CD4-positive, alpha-beta T cell treated with Interleukin-17A for 4 hours (primary cell): ENCODE data around the gene EFCAB6.

ENCODE experiments used
- DNase-seq: peaks from one replicate; pipeline ENCODE4 v3.0.0-alpha.2; 2020; ENCODE audit warnings: mixed read lengths

Gene EFCAB6

DNA sequence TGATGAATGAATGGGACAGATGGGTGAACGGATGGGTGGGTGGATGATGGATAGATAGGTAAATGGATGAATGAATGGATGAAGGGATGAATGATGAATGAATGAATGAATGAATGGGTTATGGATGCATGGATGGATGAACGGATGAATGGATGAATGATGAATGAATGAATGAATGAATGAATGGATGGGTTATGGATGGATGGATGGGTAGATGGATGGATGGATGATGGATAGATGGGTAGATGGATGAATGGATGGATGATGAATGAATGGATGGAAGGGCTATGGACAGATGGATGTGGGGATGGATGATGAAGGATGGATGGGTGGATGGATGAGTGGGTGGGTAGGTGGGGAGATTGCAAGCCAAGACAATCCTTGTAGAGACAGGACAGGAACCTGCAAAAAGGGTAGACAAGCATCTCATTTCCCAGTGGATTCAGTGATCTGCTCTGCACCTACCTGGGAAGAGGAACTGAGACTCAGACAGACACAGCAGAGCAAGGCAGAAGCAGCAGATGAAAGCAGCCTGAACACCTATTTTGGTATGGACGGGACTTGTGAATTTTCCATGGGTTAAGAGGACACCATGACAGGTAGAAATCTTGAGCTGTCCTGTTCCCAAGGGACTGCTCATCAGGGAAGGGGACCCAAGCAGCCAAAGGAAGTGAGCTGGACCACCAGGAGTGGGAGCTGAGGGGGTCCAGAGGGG, 68.0 kb downstream of the EFCAB6 start:
- DNase-seq, result no peak

- DNase-seq, result no peak
Observed at GRCh38 chr22:43743131-43743530, 69.0 kb downstream of the EFCAB6 start.

DNA sequence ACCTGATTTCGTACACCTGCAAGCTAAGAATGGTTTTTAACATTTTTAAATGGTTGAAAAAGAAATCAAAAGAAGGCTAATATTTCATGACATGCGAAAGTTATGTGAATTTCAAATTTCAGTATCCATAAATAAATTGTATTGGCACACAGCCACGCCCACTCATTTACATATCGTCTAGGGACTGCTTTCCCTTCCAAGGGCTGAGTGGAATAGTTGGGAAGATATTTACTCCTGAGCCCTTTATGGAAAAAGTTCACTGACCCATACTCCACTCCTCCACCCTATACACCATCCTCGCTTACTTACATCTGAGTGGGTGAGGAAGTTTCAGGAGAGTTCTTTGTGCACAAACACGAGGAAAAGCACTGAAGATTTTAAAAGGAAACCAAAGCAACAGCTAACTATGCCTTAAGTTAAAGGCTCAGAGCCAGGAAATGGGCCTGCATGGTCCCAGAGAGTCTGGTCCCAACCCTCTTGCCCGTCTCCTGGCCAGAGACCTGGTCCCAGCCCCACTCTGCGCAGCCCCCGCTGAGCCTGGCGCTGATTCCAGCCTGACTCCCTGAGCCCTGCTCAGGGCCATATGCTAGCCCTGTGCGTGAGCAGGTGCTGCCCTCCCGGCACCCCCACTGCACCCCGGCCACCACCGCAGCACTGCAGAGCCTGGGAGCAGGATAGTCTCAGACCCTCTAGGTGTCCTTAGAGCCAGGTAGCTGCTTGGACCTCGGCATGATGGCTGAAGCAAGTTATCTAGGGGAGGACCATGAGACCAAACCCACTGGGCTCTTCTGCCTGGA, 69.8 kb downstream of the EFCAB6 start:
- DNase-seq, result no peak

DNA sequence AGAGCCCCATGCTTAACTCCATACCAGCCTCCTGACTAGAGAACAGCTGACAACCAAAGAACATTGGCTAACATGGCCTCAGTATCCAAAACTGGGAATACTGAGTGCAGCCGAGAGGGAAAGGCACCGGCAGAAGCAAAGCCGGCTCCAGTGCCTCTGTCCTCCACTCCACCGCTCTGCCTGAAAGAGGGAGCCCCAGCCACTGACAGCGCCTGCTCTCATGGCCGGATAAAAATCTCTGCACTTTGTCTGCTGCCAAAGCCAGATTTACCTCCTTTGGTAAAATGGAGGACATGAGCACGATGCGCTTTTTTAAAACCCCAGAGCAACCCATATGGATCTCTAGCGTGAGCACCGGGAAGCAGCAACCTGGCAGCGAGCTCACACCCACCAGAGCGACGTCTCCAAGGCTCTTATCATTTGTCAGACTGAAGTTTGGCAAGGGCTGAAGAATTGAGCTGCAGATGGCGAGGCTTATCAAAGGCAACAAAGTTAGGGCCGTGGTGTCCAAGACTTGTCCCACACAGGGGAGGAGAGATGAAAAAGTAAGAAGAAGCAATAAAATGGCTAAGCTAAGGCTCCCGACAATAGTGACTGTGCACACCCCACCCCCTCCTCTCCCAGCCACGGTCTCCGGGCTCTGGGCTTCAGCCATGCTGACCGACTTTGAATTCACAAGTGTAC, 71.4 kb downstream of the EFCAB6 start:
- DNase-seq, result no peak

DNA sequence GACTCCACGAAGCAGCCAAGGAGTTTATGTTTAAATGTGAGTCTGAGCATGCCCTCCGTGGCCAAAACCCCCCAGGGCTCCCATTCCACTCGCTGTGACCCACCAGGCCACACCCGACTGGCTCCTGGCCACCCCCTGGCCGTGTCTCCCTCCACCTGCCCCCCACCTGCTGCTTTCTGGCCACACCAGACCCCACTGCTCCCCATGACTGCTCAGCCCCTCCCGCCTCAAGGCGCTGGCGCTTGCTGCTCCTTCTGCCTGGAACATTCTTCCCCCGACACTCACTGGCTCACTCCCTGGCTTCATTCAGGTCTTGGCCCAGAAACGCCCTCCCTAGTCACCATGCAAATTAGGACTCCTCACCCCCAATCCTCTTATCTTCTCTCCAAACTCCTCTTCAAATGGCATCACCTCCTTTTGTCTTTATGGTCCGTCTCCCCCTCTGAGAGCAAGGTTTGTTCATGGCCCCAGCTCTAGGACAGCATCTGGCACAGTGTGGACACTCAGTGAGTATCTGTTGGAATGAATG, 72.2 kb downstream of the EFCAB6 start:
- no peak for DNase-seq

GRCh38 chr22:43737150-43737828, 74.8 kb downstream of the EFCAB6 start:
- no peak for DNase-seq

- no peak for DNase-seq
Observed at GRCh38 chr22:43736651-43737050, 75.5 kb downstream of the EFCAB6 start.

DNA sequence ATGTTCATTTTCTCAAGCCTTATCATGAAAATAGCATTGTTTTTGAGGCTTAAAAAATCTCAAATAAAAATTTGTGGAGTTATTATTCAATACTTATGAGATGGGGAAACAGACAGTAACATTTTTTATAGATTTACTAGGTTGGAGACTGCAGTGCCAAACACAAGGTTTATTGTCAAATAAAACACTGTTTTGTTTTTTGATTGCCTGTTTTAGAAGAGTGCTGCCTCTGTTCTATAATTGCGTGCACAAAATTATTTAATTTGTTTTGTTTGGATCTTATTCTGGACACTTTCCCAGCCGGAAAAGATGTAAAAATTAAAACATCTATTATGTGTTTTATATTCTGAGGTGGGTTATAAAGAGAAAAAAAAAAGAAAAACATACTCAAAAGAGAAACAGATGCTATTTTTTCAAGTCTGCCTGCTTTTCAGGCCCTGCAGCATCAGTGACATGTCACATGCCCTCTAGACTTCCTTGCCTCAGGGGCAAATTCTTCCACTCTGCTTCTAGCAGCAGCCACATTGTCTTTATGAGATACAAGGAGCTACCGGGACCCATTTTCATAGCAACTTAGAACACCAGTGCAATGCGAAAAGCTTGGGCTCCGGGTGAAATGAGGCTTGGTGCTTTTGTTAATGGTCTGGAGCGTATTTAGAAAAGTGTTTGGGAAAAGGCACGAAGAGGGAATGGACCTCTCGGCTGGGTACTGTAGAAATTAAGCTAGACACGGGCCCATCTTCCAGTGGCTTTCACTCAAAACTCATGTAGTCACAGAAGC, 77.5 kb downstream of the EFCAB6 start:
- DNase-seq, result no peak

DNA sequence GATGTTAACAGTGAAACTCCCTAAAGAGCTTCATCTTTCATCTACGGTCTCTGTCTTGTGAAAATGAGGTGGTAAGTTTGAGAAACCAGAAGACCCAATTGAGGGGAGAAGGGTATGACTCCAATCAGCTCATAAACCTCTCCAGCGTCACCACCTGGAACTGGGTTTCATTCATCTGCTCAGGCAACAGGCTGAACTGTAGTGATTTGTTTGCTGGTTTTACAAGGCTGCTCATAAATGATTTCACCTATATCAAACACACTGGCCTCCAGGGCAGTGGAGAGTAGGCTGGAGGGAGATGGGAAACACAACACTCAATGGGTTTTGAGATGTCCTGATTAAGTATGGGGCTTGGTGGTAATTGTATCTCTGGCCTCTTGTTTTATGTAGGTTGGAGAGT, 79.0 kb downstream of the EFCAB6 start:
- DNase-seq, result no peak

DNA sequence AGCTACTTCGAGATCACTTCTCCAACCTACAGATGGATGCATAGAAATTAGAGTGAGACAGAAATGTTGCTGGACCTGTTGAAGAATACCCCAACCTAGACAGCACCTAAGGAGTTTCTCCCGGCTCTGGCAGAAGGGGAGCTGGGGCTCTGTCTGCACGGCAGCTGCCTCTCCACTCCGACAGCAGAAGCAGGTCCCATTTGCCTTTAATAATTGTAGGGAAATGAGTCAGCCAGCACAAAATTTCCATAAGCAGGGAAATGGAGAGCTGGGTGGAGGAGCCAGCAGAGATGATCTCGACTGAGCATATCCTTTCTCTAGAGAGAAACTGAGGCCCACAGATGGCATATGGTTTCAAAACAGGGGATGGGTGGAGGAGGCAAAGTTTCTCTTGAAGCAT, 80.1 kb downstream of the EFCAB6 start:
- DNase-seq, result no peak

- no peak for DNase-seq
Observed at GRCh38 chr22:43726964-43727543, 85.1 kb downstream of the EFCAB6 start.

DNA sequence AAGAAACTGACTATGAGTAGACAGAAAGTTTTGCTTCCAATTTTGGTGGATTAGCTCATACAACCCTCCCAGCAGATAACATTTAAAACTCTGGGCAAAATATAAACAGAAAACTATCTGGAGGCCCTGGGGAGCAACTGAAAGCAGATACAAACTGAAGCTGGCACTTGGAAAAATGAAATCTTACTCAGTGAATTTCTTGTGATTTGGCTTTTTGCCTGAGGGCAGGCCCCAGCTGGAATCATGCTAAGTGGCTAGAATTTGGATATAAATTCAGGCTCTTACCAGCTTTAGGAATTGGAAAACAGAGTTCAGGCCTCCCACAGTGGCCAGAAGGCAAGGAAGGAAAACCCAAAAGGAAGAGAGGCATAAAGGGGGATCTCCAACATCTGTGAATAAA, 85.8 kb downstream of the EFCAB6 start:
- no peak for DNase-seq

DNA sequence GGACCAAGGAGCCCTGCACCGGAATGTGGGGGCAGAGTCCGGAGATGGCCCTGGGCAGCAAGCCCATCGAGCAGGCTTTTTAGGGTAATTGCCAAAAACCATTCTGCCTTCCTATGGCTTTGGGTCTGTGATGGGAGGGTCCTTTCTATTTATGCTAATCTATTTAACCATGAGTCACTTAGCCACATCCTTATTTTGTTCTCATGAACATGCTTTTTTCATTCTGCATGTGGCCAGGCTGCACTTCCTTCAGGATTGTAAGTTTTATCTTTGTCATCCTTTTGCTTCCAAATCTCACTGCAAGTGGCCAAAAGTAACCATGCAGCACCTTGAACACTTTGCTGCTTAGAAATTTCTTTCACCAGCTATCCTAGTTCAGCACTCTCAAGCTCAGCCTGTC, 88.3 kb downstream of the EFCAB6 start:
- no peak for DNase-seq

DNA sequence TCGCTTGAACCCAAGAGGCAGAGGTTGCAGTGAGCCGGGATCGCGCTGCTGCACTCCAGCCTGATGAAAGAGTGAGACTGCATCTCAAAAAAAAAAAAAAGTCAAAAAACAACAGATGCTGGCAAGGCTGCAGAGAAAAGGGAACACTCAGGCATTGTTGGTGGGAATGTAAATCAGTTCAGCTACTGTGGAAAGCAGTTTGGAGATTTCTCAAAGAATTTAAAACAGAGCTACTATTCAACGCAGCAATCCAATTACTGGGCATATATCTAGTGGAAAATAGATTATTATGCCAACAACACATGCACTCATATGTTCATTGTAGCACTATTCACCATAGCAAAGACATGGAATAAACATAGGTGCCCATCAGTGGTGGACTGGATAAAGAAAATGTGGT, 89.7 kb downstream of the EFCAB6 start:
- DNase-seq, result no peak

- DNase-seq, result no peak
Observed at GRCh38 chr22:43720716-43721115, 91.4 kb downstream of the EFCAB6 start.

- DNase-seq, result no peak
Observed at GRCh38 chr22:43714104-43714503, 98.0 kb downstream of the EFCAB6 start.

DNA sequence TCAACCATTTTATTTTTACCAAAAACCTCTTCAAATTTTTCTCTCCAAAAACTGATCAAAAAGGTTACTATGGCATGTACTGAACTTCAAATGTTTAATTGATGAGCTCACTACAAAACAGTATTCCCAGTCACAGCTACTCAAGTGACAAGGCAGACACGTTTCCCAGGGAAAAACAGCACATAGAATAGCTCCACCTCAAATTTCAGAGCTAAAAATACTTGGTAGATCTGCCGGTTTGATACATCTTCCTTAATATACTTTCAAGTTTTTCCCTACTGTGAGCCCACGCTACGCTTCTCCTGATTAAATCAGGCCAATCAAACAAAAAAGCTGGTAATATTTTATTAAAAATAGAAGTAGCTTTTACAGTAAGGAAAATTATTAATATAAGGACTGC, 100.4 kb downstream of the EFCAB6 start:
- DNase-seq, result no peak

- DNase-seq, result no peak
Observed at GRCh38 chr22:43707648-43708047, 104.5 kb downstream of the EFCAB6 start.

GRCh38 chr22:43706571-43707328, 105.4 kb downstream of the EFCAB6 start:
- DNase-seq, result no peak

DNA sequence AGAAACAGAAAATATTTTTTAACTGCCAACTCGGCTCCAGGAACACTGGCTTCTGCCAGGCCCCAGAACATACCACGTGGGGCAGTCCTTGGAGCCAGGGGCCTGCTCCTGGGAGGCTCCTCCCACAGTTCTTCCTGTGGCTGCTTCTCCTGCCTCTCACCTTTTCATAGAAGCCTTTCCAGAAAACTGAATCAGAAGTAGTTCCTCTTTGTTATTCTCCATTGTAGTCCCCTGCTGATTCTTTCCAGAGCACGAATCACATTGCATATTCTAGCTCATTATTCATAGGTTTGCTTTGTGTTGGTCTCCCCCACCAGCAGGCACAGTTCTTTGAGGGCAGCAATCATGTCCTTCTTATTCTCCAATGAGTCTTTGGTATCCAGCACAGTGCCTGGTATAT, 106.0 kb downstream of the EFCAB6 start:
- DNase-seq, result no peak

DNA sequence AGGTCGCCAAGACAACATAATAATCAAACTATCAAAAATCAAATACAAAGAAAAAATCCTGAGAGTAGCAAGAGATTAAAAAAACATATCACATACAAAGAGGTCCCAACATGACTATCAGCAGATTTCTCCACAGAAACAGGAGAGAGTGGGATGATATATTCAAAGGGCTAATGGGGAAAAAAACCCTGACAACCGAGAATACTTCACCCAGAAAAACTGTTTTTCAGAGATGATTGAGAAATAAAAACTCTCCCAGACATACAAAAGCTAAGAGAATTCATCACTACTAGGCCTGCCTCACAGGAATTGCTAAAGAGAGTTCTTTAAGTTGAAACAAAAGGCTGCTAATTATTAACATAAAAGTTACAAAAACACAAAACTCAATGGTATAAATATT, 108.1 kb downstream of the EFCAB6 start:
- no peak for DNase-seq
